Tibial nerve (tissue), 4 donors: Measurements from ENCODE around the gene COL1A1.

Experiments used
- EP300 ChIP-seq, 2 donors: sonication (generic); formaldehyde crosslinking; IDR thresholded peaks; one replicate each; pipeline ENCODE4 v1.6.1; 2017; ENCODE audit warnings: antibody characterized with exemption in 2 of 2, mild to moderate bottlenecking in 1 of 2
- POLR2A ChIP-seq, 2 donors: fragments of 450-650 bp; IDR thresholded peaks; one replicate each; pipeline ENCODE4 v1.6.1; 2017; ENCODE audit warnings: antibody characterized with exemption in 2 of 2, mild to moderate bottlenecking in 2 of 2, moderate library complexity in 2 of 2
- TF ChIP-seq, protein P1 (sequence below), 5 experiments: fragments of 200-600 bp in 3 of 5; fragments of 450-650 bp in 2 of 5; sonication (generic) in 3 of 5; IDR thresholded peaks; one replicate each; pipeline ENCODE4 v1.5.1; 2016 to 2019; ENCODE audit warnings: antibody characterized with exemption in 5 of 5, mild to moderate bottlenecking in 3 of 5, moderate library complexity in 2 of 5

DNA sequence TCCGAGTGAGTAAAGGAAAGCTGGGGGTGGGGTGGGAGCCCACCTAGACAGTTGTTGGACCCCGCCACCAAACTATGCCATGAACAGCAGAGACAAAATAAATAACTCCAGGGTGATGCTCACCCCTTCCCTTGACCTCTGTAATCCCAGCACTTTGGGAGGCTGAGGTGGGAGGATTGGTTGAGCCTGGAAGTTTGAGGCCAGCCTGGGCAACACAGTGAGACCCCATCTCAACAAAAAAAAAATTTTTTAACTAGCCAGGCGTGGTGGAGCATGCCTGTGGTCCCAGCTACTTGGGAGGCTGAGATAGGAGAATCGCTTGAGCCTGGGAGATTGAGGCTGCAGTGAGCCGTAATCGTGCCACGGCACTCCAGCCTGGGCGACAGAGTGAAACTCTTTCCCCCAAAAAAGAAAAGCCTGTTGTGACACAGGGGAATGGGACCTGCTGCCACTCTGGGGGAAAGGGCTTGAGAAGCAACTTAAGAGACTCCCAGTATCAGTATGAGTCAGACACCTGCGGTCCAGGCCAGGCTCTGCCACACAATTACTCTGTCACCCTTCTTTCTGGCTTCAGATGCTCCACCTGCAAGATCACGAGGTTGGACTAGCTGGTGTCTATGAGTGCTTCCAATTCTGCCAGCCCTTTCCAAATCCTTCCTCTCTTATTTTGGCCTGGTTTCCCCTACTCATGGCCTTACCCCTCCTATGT, 30.6 kb downstream of the COL1A1 start:
- TF ChIP-seq, protein P1, sequence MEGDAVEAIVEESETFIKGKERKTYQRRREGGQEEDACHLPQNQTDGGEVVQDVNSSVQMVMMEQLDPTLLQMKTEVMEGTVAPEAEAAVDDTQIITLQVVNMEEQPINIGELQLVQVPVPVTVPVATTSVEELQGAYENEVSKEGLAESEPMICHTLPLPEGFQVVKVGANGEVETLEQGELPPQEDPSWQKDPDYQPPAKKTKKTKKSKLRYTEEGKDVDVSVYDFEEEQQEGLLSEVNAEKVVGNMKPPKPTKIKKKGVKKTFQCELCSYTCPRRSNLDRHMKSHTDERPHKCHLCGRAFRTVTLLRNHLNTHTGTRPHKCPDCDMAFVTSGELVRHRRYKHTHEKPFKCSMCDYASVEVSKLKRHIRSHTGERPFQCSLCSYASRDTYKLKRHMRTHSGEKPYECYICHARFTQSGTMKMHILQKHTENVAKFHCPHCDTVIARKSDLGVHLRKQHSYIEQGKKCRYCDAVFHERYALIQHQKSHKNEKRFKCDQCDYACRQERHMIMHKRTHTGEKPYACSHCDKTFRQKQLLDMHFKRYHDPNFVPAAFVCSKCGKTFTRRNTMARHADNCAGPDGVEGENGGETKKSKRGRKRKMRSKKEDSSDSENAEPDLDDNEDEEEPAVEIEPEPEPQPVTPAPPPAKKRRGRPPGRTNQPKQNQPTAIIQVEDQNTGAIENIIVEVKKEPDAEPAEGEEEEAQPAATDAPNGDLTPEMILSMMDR (IDR thresholded peaks at IDR 0.05), result no peak
- TF ChIP-seq EP300 (IDR thresholded peaks at IDR 0.05) (no peak), POLR2A (IDR thresholded peaks at IDR 0.05) (no peak)
